Caco-2 (cell line): ENCODE measurements around the gene JAGN1. TPM values are rescaled to one million over a fixed set of nuclear protein-coding genes. Genes with fewer than 3 reads are reported as not detected.

Experiments used
- BruUV-seq: library from RNA; stranded (reverse); fragments of 400-500 nt; replicated peaks from 2 replicates; lab custom pipeline; 2021; lab: Mats Ljungman, UMichigan
- CTCF ChIA-PET: fragments of 300-600 bp; sonication (Branson Sonifier 250); formaldehyde crosslinking; loops from one replicate; lab custom pipeline; 2022; ENCODE audit warnings: antibody characterized with exemption; lab: Charles Lee
- POLR2A ChIA-PET: fragments of 300-600 bp; sonication (Branson Sonifier 250); formaldehyde crosslinking; loops from one replicate; lab custom pipeline; 2022; ENCODE audit warnings: antibody characterized with exemption; lab: Charles Lee
- DNase-seq, 2 experiments: peaks; one replicate each; pipeline versions ENCODE4 v3.0.0 to v3.0.0-alpha.2; 2020 to 2022
- H3K27me3 ChIP-seq: replicated peaks from 2 replicates; pipeline ENCODE4 v1.6.0; 2011; ENCODE audit warnings: low read length; ENCODE audit not compliant: control insufficient read depth, insufficient read depth
- H3K36me3 ChIP-seq: 2 replicates; pipeline ENCODE4 v1.5.1; 2011; ENCODE audit warnings: low read length; ENCODE audit not compliant: control insufficient read depth, insufficient read depth
- H3K4me1 ChIP-seq: fragments of 250-450 bp; sonication (Bioruptor Pico); 2 replicates; pipeline ENCODE4 v1.5.1; 2020; ENCODE audit warnings: mild to moderate bottlenecking
- H3K4me3 ChIP-seq: 2 replicates; pipeline ENCODE4 v1.5.1; 2011; ENCODE audit warnings: low read depth, mild to moderate bottlenecking, control low read depth, low read length
- H3K9me3 ChIP-seq: fragments of 250-450 bp; sonication (Bioruptor Pico); 2 replicates; pipeline ENCODE4 v1.5.1; 2020; ENCODE audit warnings: mild to moderate bottlenecking, moderate library complexity
- H3K27ac Mint-ChIP-seq: one replicate; pipeline ENCODE4 v1.8.0; 2022; ENCODE audit warnings: mixed read lengths; ENCODE audit not compliant: unreplicated experiment
- H3K27me3 Mint-ChIP-seq: one replicate; pipeline ENCODE4 v1.8.0; 2022; ENCODE audit warnings: mixed read lengths; ENCODE audit not compliant: insufficient read depth, unreplicated experiment
- H3K36me3 Mint-ChIP-seq: one replicate; pipeline ENCODE4 v1.8.0; 2022; ENCODE audit warnings: mild to moderate bottlenecking, mixed read lengths; ENCODE audit not compliant: insufficient read depth, unreplicated experiment
- H3K4me1 Mint-ChIP-seq: one replicate; pipeline ENCODE4 v1.8.0; 2022; ENCODE audit warnings: low read depth, mixed read lengths; ENCODE audit not compliant: unreplicated experiment
- H3K4me3 Mint-ChIP-seq: one replicate; pipeline ENCODE4 v1.8.0; 2022; ENCODE audit warnings: mild to moderate bottlenecking, moderate library complexity, mixed read lengths; ENCODE audit not compliant: unreplicated experiment
- H3K9me3 Mint-ChIP-seq: one replicate; pipeline ENCODE4 v1.8.0; 2022; ENCODE audit warnings: mixed read lengths; ENCODE audit not compliant: unreplicated experiment
- intact Hi-C: fragments of 100-400 bp; cut with micrococcal nuclease; formaldehyde crosslinking; loops from one replicate; pipeline ENCODE4 v1.10.0; 2022; ENCODE audit not compliant: unreplicated experiment
- total RNA-seq: library from RNA; stranded (reverse); gene quantifications from 2 replicates; pipeline ENCODE4 v1.2.3, GENCODE V29; 2022
- TF ChIP-seq, protein P1 (sequence below), 2 experiments: fragments of 200-600 bp in 1 of 2; IDR thresholded peaks; 1 replicate in 1 of 2; 2 replicates in 1 of 2; pipeline versions ENCODE4 v1.5.1 to v1.8.0; 2011 to 2022; ENCODE audit warnings: antibody characterized with exemption in 1 of 2, control low read depth in 1 of 2, inconsistent platforms in 1 of 2, low read depth in 1 of 2, low read length in 1 of 2, mild to moderate bottlenecking in 1 of 2, moderate library complexity in 1 of 2; ENCODE audit not compliant: insufficient read depth in 1 of 2, severe bottlenecking in 1 of 2, unreplicated experiment in 1 of 2

The JAGN1 gene
- total RNA-seq, 1 experiment from 2014 or later: 34.2 TPM

DNA sequence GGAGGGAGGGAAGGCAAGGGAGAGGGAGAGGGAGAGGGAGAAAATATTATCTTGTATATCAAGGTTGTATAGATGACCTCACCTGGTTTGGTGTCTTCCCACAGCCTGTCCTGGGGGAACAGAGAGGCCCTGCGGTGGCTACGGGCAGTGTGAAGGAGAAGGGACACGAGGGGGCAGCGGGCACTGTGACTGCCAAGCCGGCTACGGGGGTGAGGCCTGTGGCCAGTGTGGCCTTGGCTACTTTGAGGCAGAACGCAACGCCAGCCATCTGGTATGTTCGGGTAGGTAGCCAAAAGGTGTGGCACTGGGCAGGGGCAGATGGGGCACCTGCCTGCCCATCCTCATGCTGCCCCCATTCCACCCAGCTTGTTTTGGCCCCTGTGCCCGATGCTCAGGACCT is 50.3 kb downstream of the JAGN1 start:
- Histone ChIP-seq H3K27me3 (no peaks in the 10 kb centered on the region), H3K36me3 (peaks cover 1% of the 10 kb centered on the region; the same call in 1 of the 2 replicates), H3K4me3 (no peak overlapping the region), H3K4me1 (no peaks in the 10 kb centered on the region), H3K9me3 (no peaks in the 10 kb centered on the region)
- Mint-ChIP-seq H3K4me1 (no peaks in the 10 kb centered on the region), H3K27ac (no peak overlapping the region), H3K27me3 (no peaks in the 10 kb centered on the region), H3K4me3 (no peak overlapping the region), H3K36me3 (peaks cover 10% of the 10 kb centered on the region), H3K9me3 (no peaks in the 10 kb centered on the region)
- BruUV-seq: no TSS peak
- TF ChIP-seq, protein P1, sequence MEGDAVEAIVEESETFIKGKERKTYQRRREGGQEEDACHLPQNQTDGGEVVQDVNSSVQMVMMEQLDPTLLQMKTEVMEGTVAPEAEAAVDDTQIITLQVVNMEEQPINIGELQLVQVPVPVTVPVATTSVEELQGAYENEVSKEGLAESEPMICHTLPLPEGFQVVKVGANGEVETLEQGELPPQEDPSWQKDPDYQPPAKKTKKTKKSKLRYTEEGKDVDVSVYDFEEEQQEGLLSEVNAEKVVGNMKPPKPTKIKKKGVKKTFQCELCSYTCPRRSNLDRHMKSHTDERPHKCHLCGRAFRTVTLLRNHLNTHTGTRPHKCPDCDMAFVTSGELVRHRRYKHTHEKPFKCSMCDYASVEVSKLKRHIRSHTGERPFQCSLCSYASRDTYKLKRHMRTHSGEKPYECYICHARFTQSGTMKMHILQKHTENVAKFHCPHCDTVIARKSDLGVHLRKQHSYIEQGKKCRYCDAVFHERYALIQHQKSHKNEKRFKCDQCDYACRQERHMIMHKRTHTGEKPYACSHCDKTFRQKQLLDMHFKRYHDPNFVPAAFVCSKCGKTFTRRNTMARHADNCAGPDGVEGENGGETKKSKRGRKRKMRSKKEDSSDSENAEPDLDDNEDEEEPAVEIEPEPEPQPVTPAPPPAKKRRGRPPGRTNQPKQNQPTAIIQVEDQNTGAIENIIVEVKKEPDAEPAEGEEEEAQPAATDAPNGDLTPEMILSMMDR (IDR thresholded peaks at IDR 0.05; ENCODE audit: insufficient read depth in 1 of 2, low read depth in 1 of 2, low read length in 1 of 2, severe bottlenecking in 1 of 2, unreplicated experiment in 1 of 2): no peak
- intact Hi-C loops: no loop called here
- no peak for DNase-seq
- ChIA-PET POLR2A (no interaction called here), CTCF (no interaction called here)

DNA sequence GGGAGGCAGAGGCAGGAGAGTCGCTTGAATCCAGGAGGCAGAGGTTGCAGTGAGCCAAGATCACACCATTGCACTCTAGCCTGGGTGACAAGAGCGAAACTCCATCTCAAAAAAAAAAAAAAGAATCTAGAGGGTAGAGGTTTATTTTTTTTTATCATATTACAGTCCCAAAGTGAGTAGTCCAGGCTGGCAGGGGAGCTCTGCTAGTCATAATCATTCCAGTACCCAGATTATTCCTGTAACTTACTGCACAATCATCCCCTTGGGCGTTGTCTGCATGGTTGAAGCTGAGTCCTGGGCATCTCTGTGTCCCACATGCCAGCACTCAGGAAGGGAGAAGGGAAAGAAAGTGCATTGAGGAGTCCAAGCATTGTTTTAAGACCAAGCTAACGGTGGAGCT is 51.8 kb downstream of the JAGN1 start:
- H3K27me3 ChIP-seq: no peaks in the 10 kb centered on the region
- Mint-ChIP-seq H3K27ac (no peak overlapping the region), H3K9me3 (no peaks in the 10 kb centered on the region), H3K36me3 (peaks cover 14% of the 10 kb centered on the region), H3K27me3 (no peaks in the 10 kb centered on the region), H3K4me3 (no peak overlapping the region), H3K4me1 (no peaks in the 10 kb centered on the region)
- H3K9me3 ChIP-seq: no peaks in the 10 kb centered on the region
- DNase-seq: no peak
- TF ChIP-seq, protein P1 (IDR thresholded peaks at IDR 0.05; ENCODE audit: insufficient read depth in 1 of 2, low read depth in 1 of 2, low read length in 1 of 2, severe bottlenecking in 1 of 2, unreplicated experiment in 1 of 2): no peak
- CTCF ChIA-PET: interaction anchor here (1.1 to 1.5 kb wide), 3 partner anchors 9 to 115 kb away, joined by 3 to 4 read pairs (median 4); partner anchors contain the start of gene CRELD1
- POLR2A ChIA-PET: interaction anchor here (0.7 to 1.7 kb wide), 2 partner anchors 9 to 535 kb away, joined by 4 to 7 read pairs; partner anchors contain the start of gene CRELD1
- H3K4me1 ChIP-seq: no peaks in the 10 kb centered on the region
- H3K36me3 ChIP-seq: no peaks in the 10 kb centered on the region
- no peak overlapping the region for H3K4me3 ChIP-seq
- intact Hi-C loops: no loop called here
- no TSS peak for BruUV-seq

DNA sequence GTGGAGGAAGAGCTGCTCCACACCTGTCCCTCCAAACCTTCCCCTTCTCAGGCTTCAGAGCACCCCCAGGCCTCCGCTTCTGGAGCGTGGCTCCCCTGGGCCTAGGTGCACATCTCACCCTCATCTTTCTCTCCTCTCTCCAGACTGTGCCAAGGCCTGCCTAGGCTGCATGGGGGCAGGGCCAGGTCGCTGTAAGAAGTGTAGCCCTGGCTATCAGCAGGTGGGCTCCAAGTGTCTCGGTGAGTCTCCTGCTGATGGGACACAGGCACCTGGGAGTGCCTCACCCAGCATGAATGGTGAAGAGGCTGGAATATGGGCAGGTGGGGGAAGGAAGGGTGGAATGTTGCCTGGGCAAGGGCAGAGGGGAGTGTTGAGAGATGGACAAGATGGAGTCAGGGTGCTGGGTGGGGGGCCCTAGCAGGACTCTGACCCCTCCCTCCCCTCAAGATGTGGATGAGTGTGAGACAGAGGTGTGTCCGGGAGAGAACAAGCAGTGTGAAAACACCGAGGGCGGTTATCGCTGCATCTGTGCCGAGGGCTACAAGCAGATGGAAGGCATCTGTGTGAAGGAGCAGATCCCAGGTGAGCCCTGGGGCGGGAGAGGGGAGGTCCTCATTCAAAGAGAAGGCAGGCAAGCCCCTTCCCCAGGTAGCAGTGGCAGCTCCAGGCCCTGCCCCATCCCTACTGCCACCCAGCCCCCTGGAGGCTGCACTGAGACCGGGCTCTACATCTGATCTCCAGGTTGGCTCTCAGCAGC is 52.7 kb downstream of the JAGN1 start:
- 0 out of 2 replicates have a peak, but pooled peaks cover 6% of the 10 kb centered on the region for H3K4me1 ChIP-seq
- Mint-ChIP-seq H3K36me3 (peaks cover 15% of the 10 kb centered on the region), H3K4me1 (no peaks in the 10 kb centered on the region), H3K27me3 (no peaks in the 10 kb centered on the region), H3K9me3 (no peaks in the 10 kb centered on the region), H3K27ac (no peak overlapping the region), H3K4me3 (no peak overlapping the region)
- BruUV-seq: no TSS peak
- no peak overlapping the region for H3K4me3 ChIP-seq
- H3K36me3 ChIP-seq: no peaks in the 10 kb centered on the region
- TF ChIP-seq, protein P1 (IDR thresholded peaks at IDR 0.05; ENCODE audit: insufficient read depth in 1 of 2, low read depth in 1 of 2, low read length in 1 of 2, severe bottlenecking in 1 of 2, unreplicated experiment in 1 of 2): no peak
- DNase-seq: no peak
- ChIA-PET CTCF (interaction anchor here (1.1 to 1.5 kb wide), 2 partner anchors 12 to 116 kb away, joined by 4 read pairs; no protein-coding TSS in a partner anchor), POLR2A (interaction anchor here (0.5 kb wide), 1 partner anchor 42 kb away, joined by 7 read pairs; no protein-coding TSS in a partner anchor)
- H3K27me3 ChIP-seq: no peaks in the 10 kb centered on the region
- no peaks in the 10 kb centered on the region for H3K9me3 ChIP-seq
- intact Hi-C loops: no loop called here

Other genes with a start within 250 kb of the JAGN1 start
- gene MTMR14, start 241.1 kb upstream of the JAGN1 start, total RNA-seq: 30.1 and 34.7 TPM in 2 replicates
- gene CPNE9, start 186.8 kb upstream of the JAGN1 start, total RNA-seq: not detected in 2 replicates
- 24.7 and 26.0 TPM in 2 replicates for gene BRPF1, start 158.9 kb upstream of the JAGN1 start, total RNA-seq
- 24.1 and 25.3 TPM in 2 replicates for gene OGG1, start 140.7 kb upstream of the JAGN1 start, total RNA-seq
- 9.7 and 11.9 TPM in 2 replicates for gene CAMK1, start 120.7 kb upstream of the JAGN1 start, total RNA-seq
- 49.2 and 49.6 TPM in 2 replicates for gene TADA3, start 98.1 kb upstream of the JAGN1 start, total RNA-seq
- 158 and 160 TPM in 2 replicates for gene ARPC4, start 97.5 kb upstream of the JAGN1 start, total RNA-seq
- gene TTLL3, start 80.3 kb upstream of the JAGN1 start, total RNA-seq: 10.3 and 13.3 TPM in 2 replicates
- 54.8 and 61.8 TPM in 2 replicates for gene RPUSD3, start 46.6 kb upstream of the JAGN1 start, total RNA-seq
- 1.9 and 3.8 TPM in 2 replicates for gene CIDEC, start 10.4 kb upstream of the JAGN1 start, total RNA-seq
- gene IL17RE, start 12.2 kb downstream of the JAGN1 start, total RNA-seq: 77.3 and 82.9 TPM in 2 replicates
- gene IL17RC, start 26.5 kb downstream of the JAGN1 start, total RNA-seq: 8.5 and 11.3 TPM in 2 replicates
- 17.1 and 18.3 TPM in 2 replicates for gene CRELD1, start 43.2 kb downstream of the JAGN1 start, total RNA-seq
- gene PRRT3, start 61.8 kb downstream of the JAGN1 start, total RNA-seq: 1.1 and 1.3 TPM in 2 replicates
- gene EMC3, start 96.2 kb downstream of the JAGN1 start, total RNA-seq: 52.4 and 56.7 TPM in 2 replicates
- gene FANCD2, start 135.8 kb downstream of the JAGN1 start, total RNA-seq: 35.6 and 36.5 TPM in 2 replicates
- gene FANCD2OS, start 217.6 kb downstream of the JAGN1 start, total RNA-seq: not detected in 2 replicates
- gene BRK1, start 225.1 kb downstream of the JAGN1 start, total RNA-seq: 94.9 and 115 TPM in 2 replicates